NCI-H524 (cell line): ENCODE data around the gene LYL1.

Experiments used
- DNase-seq, 2 experiments: peaks; one replicate each; lab custom pipeline; 2025; lab: John Stamatoyannopoulos, UW

Gene LYL1

GRCh38 chr19:13055213-13056051 is 47.2 kb downstream of the LYL1 start:
- DNase-seq: peak in 1 of 2 experiments; percentile 50

DNA sequence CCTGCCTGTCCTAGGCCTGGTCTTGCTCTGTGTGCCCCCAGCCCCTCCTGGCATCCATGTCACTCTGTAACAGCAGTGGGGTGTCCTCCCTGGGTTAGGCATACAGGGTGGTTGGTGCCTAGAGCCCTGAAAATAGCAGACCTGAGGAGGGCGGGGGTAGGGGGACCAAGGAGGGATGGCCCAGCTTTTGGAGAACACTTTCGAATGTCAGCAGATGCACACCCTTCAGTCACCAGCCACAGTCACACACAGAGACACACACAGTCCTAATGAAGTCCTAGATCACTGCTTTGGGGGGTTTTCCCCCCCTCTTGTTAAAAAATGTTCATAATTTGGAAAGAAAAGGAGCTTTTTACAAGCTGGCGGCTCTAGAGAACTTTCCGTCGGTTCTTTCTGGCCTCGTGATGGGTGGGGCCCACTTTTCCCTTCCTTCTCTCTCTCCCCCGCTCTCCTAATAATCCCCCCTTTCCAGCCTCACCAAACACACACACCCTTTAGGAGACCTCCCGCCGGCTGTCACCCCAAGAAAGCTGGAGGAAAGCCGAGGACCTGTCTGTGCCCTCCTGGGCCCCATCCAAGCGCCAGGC is 47.9 kb downstream of the LYL1 start:
- DNase-seq: no peak

DNA sequence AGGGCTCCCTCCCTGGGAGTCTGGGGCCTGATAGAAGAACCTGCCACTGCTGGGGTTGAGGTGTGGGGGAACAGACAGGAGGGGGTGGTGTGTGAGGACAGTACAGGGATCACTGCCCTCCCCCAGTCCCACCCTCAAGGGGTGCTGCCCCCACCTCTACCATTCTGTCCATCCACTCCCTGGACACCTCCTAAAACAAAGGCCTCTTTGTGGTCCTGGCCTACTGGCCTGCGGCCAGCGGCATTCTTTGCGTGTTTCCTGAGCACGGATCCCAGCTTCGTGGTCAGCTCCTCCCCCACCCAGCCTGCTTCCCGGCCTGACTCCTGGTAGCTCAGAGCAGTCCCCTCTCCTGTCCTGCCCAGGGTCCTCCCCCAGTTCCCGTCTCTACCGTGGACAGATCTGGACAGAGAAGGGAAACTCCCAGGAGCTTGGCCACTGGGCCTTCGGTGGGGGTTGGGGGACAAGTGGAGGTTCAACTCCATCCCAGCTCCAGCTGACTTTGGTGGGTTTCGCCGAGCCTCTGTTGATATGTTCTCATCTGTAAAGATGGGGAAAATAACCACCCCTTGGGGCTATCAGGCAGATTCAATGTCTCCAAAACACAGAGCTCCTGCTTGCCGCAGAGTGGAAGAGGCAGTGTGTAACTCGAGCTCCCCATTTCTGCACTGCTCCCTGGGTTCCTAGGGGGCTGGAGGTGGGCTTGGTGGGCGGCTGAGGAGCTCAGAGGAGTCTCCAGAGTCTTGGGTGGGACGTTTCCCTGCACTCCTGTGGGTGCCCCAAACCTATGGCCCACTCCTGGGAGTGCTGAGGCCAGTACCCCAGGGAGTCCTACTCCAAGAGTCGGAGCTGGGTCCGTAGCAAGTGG is 48.7 kb downstream of the LYL1 start:
- DNase-seq: no peak

DNA sequence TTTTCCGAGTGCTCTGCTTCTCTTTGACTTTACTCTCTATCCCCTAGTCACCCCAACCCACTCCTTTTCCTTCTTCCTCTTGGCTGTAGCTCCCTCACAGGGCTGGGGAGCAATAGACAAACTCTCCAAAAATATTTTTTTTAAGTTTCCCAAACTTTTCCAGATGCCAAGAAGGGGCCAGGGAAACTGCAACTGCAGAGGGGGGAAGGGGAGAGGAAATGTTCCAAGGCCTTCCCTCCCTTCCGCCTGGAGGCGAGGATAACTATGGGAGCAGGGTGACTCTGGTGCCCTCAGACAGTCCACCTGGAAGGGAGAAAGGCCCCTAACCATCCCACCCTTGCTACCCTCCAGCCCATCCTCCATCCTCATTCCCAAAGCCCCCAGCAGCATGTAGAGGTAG is 49.4 kb downstream of the LYL1 start:
- DNase-seq: no peak

GRCh38 chr19:13052447-13053175 is 50.0 kb downstream of the LYL1 start:
- DNase-seq: no peak

GRCh38 chr19:13051557-13052165 is 51.0 kb downstream of the LYL1 start:
- DNase-seq: peak; percentile 53 to 82

GRCh38 chr19:13050274-13050673 is 52.4 kb downstream of the LYL1 start:
- no peak for DNase-seq
